ENCODE results near the gene PTPN3.
"Not testable (repeated sequence)": the region's sequence is repeated elsewhere in the genome, so short reads cannot be mapped to it uniquely, and the experiment has no call there.

The PTPN3 gene

DNA sequence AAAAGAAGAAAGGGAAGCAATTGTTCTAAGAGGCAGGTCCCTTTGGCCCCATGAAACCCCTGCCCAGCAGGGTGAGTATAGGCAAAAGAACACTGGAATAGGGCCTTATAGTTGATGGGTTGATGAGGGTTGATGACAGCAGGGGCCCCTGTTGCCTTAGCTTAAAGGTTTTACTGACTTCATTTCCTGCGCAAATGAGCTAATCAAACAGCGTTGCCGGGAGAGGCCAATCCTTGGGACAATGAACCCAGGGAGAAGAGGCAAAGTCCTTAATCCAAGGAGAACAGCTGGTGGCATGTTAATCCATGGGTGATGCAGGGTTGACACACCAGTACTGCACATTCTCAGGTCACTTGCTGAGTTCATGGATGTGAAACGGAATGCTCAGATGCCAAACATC lies 155.2 kb downstream of the PTPN3 start:
- no peaks in the 10 kb centered on the region for H3K36me3 ChIP-seq (ENCODE audit: control insufficient read depth, insufficient read depth, low read length)
- no peak overlapping the region for H3K27ac ChIP-seq (ENCODE audit: low read length)
- H3K4me1 ChIP-seq (ENCODE audit: control insufficient read depth, insufficient read depth, low read length) = peaks cover 5% of the 10 kb centered on the region; the same call in 1 of the 2 replicates
- H3K4me3 ChIP-seq (ENCODE audit: low read length) = no peak overlapping the region
- WGBS (ENCODE audit: insufficient coverage, insufficient read length) = no CpG with 5 or more reads among the region's 4 CpGs
- no peaks in the 10 kb centered on the region for H3K27me3 ChIP-seq (ENCODE audit: control insufficient read depth, insufficient read depth, low read length)
- no peak for DNase-seq (ENCODE audit: low read depth, low spot score)
- no peaks in the 10 kb centered on the region for H3K9me3 ChIP-seq (ENCODE audit: control insufficient read depth, insufficient read depth, low read length)

DNA sequence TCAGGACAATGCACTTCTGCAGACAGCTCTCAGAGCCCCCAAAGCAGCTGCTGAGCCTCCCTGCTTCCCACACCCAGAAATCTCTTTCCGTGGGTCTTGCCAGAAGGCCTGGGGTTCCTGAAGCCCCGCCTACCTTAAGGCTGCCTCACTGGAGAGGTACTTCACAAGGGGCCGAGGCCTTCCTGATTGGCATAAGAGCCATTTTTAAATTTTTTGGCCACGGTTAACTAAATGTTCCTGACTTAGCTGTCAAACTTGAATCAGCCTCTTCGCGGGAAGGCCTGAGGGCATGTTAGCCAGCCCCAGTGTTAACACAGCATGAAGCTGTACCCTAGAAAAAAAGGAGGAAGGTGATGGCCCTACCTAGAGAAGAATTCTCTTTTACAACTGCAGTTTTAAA lies 156.5 kb downstream of the PTPN3 start:
- no peaks in the 10 kb centered on the region for H3K9me3 ChIP-seq (ENCODE audit: control insufficient read depth, insufficient read depth, low read length)
- H3K27me3 ChIP-seq (ENCODE audit: control insufficient read depth, insufficient read depth, low read length) = no peaks in the 10 kb centered on the region
- H3K4me1 ChIP-seq (ENCODE audit: control insufficient read depth, insufficient read depth, low read length) = peaks cover 5% of the 10 kb centered on the region; the same call in 1 of the 2 replicates
- DNase-seq (ENCODE audit: low read depth, low spot score) = no peak
- no peak overlapping the region for H3K27ac ChIP-seq (ENCODE audit: low read length)
- H3K36me3 ChIP-seq (ENCODE audit: control insufficient read depth, insufficient read depth, low read length) = no peaks in the 10 kb centered on the region
- no peak overlapping the region for H3K4me3 ChIP-seq (ENCODE audit: low read length)
- no CpG with 5 or more reads among the region's 6 CpGs for WGBS (ENCODE audit: insufficient coverage, insufficient read length)

DNA sequence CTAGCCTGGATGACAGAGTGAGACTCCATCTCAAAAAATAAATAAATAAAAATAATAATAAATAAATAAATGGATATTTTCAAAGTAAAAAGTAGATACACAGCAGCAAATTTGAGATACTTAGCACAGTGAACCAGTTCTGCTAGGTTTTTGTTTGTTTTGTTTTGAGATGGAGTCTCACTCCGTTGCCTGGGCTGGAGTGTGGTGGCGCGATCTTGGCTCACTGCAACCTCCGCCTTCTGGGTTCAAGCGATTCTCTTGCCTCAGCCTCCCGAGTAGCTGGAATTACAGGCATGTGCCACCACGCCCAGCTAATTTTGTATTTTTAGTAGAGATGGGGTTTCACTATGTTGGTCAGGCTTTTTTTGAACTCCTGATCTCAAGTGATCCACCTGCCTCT lies 157.1 kb downstream of the PTPN3 start:
- H3K9me3 ChIP-seq (ENCODE audit: control insufficient read depth, insufficient read depth, low read length); H3K27me3 ChIP-seq (ENCODE audit: control insufficient read depth, insufficient read depth, low read length); H3K27ac ChIP-seq (ENCODE audit: low read length); DNase-seq (ENCODE audit: low read depth, low spot score); H3K36me3 ChIP-seq (ENCODE audit: control insufficient read depth, insufficient read depth, low read length); H3K4me3 ChIP-seq (ENCODE audit: low read length); H3K4me1 ChIP-seq (ENCODE audit: control insufficient read depth, insufficient read depth, low read length): not testable (repeated sequence)
- WGBS (ENCODE audit: insufficient coverage, insufficient read length) = no CpG with 5 or more reads among the region's 7 CpGs

DNA sequence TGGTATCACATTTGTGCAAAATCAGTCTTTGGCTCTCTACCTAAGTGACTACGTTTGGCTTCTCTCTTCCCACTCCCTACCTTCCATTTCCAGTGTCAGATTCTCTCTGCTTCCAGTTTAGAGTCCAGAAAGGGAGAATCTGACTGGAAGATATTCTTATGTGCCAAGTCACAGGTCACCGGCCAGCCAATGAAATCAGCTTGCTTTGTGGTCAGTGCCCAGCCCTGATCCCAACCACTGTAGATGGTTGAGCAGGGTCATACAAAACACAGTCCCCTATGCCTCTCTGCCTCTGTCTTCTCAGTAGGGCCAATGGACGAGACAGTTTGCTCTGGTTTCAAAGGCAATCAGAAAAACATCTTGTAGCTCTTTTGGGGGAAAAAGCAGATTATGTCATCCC lies 161.7 kb downstream of the PTPN3 start:
- no peak overlapping the region for H3K27ac ChIP-seq (ENCODE audit: low read length)
- DNase-seq (ENCODE audit: low read depth, low spot score) = no peak
- no peaks in the 10 kb centered on the region for H3K27me3 ChIP-seq (ENCODE audit: control insufficient read depth, insufficient read depth, low read length)
- H3K9me3 ChIP-seq (ENCODE audit: control insufficient read depth, insufficient read depth, low read length) = no peaks in the 10 kb centered on the region
- H3K4me3 ChIP-seq (ENCODE audit: low read length) = no peak overlapping the region
- 0 out of 2 replicates have a peak, but pooled peaks cover 1% of the 10 kb centered on the region for H3K4me1 ChIP-seq (ENCODE audit: control insufficient read depth, insufficient read depth, low read length)
- no CpG with 5 or more reads among the region's 3 CpGs for WGBS (ENCODE audit: insufficient coverage, insufficient read length)
- H3K36me3 ChIP-seq (ENCODE audit: control insufficient read depth, insufficient read depth, low read length) = no peaks in the 10 kb centered on the region

DNA sequence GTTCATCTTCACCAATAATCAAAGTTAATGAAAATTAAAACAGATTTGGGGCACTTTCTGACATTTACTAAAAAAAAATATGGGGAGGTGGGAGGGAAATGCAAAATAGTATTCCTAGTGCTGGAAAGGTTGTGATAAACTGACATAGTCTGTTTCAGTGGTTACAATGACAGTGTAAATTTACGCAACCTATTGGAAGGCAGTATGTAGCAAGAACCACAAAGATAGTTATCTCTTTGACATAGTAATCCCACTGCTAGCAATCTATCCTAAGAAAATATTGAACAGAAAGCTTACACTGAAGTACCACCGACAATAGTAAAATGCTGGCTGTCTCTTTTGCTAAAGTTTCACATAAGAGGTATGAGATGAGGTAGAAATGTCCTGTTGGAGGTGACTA lies 162.2 kb downstream of the PTPN3 start:
- H3K4me3 ChIP-seq (ENCODE audit: low read length) = no peak overlapping the region
- H3K4me1 ChIP-seq (ENCODE audit: control insufficient read depth, insufficient read depth, low read length) = 0 out of 2 replicates have a peak, but pooled peaks cover 2% of the 10 kb centered on the region
- no CpG with 5 or more reads among the region's 2 CpGs for WGBS (ENCODE audit: insufficient coverage, insufficient read length)
- no peak for DNase-seq (ENCODE audit: low read depth, low spot score)
- H3K36me3 ChIP-seq (ENCODE audit: control insufficient read depth, insufficient read depth, low read length) = no peaks in the 10 kb centered on the region
- no peaks in the 10 kb centered on the region for H3K9me3 ChIP-seq (ENCODE audit: control insufficient read depth, insufficient read depth, low read length)
- H3K27me3 ChIP-seq (ENCODE audit: control insufficient read depth, insufficient read depth, low read length) = no peaks in the 10 kb centered on the region
- H3K27ac ChIP-seq (ENCODE audit: low read length) = no peak overlapping the region

DNA sequence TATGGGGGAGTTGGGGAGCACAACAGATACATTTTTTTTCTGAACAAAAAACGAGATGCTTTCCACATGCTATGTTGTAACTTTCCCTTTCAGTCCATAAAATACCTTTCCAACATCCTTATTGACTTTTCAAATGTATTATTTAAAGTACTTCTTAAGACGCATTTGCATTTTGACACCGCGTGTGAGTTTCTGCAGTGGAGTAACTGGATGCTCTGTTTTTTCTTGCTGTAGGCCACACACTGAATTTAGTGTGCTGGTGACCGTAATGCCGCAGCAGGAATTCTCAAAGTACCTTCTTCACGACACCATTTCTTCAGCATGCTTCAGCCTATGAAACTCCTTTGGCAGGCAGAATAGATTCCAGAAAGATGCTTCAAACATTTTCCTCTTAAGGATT lies 163.0 kb downstream of the PTPN3 start:
- no peak overlapping the region for H3K4me3 ChIP-seq (ENCODE audit: low read length)
- H3K36me3 ChIP-seq (ENCODE audit: control insufficient read depth, insufficient read depth, low read length) = no peaks in the 10 kb centered on the region
- WGBS (ENCODE audit: insufficient coverage, insufficient read length) = no CpG with 5 or more reads among the region's 7 CpGs
- H3K4me1 ChIP-seq (ENCODE audit: control insufficient read depth, insufficient read depth, low read length) = 0 out of 2 replicates have a peak, but pooled peaks cover 2% of the 10 kb centered on the region
- H3K9me3 ChIP-seq (ENCODE audit: control insufficient read depth, insufficient read depth, low read length) = no peaks in the 10 kb centered on the region
- H3K27me3 ChIP-seq (ENCODE audit: control insufficient read depth, insufficient read depth, low read length) = no peaks in the 10 kb centered on the region
- H3K27ac ChIP-seq (ENCODE audit: low read length) = no peak overlapping the region
- DNase-seq (ENCODE audit: low read depth, low spot score) = no peak

- no CpG with 5 or more reads among the region's 5 CpGs for WGBS (ENCODE audit: insufficient coverage, insufficient read length)
- DNase-seq (ENCODE audit: low read depth, low spot score) = no peak
- no peak overlapping the region for H3K4me3 ChIP-seq (ENCODE audit: low read length)
- H3K27ac ChIP-seq (ENCODE audit: low read length) = no peak overlapping the region
- H3K27me3 ChIP-seq (ENCODE audit: control insufficient read depth, insufficient read depth, low read length) = no peaks in the 10 kb centered on the region
- H3K9me3 ChIP-seq (ENCODE audit: control insufficient read depth, insufficient read depth, low read length) = no peaks in the 10 kb centered on the region
- 0 out of 2 replicates have a peak, but pooled peaks cover 2% of the 10 kb centered on the region for H3K4me1 ChIP-seq (ENCODE audit: control insufficient read depth, insufficient read depth, low read length)
- no peaks in the 10 kb centered on the region for H3K36me3 ChIP-seq (ENCODE audit: control insufficient read depth, insufficient read depth, low read length)
These were observed 166.8 kb downstream of the PTPN3 start for GRCh38 chr9:109331353-109331752.

- no peaks in the 10 kb centered on the region for H3K36me3 ChIP-seq (ENCODE audit: control insufficient read depth, insufficient read depth, low read length)
- H3K9me3 ChIP-seq (ENCODE audit: control insufficient read depth, insufficient read depth, low read length) = no peaks in the 10 kb centered on the region
- no peak overlapping the region for H3K27ac ChIP-seq (ENCODE audit: low read length)
- H3K4me1 ChIP-seq (ENCODE audit: control insufficient read depth, insufficient read depth, low read length) = 0 out of 2 replicates have a peak, but pooled peaks cover 2% of the 10 kb centered on the region
- WGBS (ENCODE audit: insufficient coverage, insufficient read length) = no CpG with 5 or more reads among the region's 11 CpGs
- H3K4me3 ChIP-seq (ENCODE audit: low read length) = no peak overlapping the region
- H3K27me3 ChIP-seq (ENCODE audit: control insufficient read depth, insufficient read depth, low read length) = no peaks in the 10 kb centered on the region
- DNase-seq (ENCODE audit: low read depth, low spot score) = no peak
These were observed 168.4 kb downstream of the PTPN3 start for GRCh38 chr9:109329638-109330258.

- no peak overlapping the region for H3K4me3 ChIP-seq (ENCODE audit: low read length)
- 0 out of 2 replicates have a peak, but pooled peaks cover 2% of the 10 kb centered on the region for H3K4me1 ChIP-seq (ENCODE audit: control insufficient read depth, insufficient read depth, low read length)
- H3K27me3 ChIP-seq (ENCODE audit: control insufficient read depth, insufficient read depth, low read length) = no peaks in the 10 kb centered on the region
- no peak overlapping the region for H3K27ac ChIP-seq (ENCODE audit: low read length)
- WGBS (ENCODE audit: insufficient coverage, insufficient read length) = no CpG with 5 or more reads among the region's 12 CpGs
- no peaks in the 10 kb centered on the region for H3K9me3 ChIP-seq (ENCODE audit: control insufficient read depth, insufficient read depth, low read length)
- no peaks in the 10 kb centered on the region for H3K36me3 ChIP-seq (ENCODE audit: control insufficient read depth, insufficient read depth, low read length)
- DNase-seq (ENCODE audit: low read depth, low spot score) = no peak
These were observed 169.0 kb downstream of the PTPN3 start for GRCh38 chr9:109328978-109329637.

All from iPS DF 6.9 (cell line).